Esophagus (tissue), 2 donors: ENCODE measurements around the gene WNT6. TPM values are rescaled to one million over a fixed set of nuclear protein-coding genes. Genes with fewer than 3 reads are reported as not detected.
"Not testable (repeated sequence)": the region's sequence is repeated elsewhere in the genome, so short reads cannot be mapped to it uniquely, and the experiment has no call there.

Experiments
- H3K27ac ChIP-seq, 2 donors: one replicate each; pipeline ENCODE4 v1.5.1; 2013; ENCODE audit warnings: low read depth in 2 of 2, mild to moderate bottlenecking in 2 of 2, inconsistent platforms in 1 of 2, low read length in 1 of 2, moderate library complexity in 1 of 2
- H3K27me3 ChIP-seq, 2 donors: one replicate each; pipeline ENCODE4 v1.6.1; 2013; ENCODE audit warnings: low read length in 2 of 2, control low read depth in 1 of 2, mild to moderate bottlenecking in 1 of 2; ENCODE audit not compliant: insufficient read depth in 2 of 2, control insufficient read depth in 1 of 2
- H3K36me3 ChIP-seq, 2 donors: one replicate each; pipeline ENCODE4 v1.6.1; 2013; ENCODE audit warnings: low read length in 1 of 2; ENCODE audit not compliant: control insufficient read depth in 2 of 2, insufficient read depth in 2 of 2
- H3K4me1 ChIP-seq, 2 donors: one replicate each; pipeline ENCODE4 v1.6.1; 2013; ENCODE audit warnings: low read length in 1 of 2; ENCODE audit not compliant: control insufficient read depth in 2 of 2, insufficient read depth in 2 of 2
- H3K4me3 ChIP-seq, 2 donors: one replicate each; pipeline ENCODE4 v1.5.1; 2013; ENCODE audit warnings: low read length in 2 of 2, mild to moderate bottlenecking in 2 of 2, low read depth in 1 of 2, moderate library complexity in 1 of 2
- H3K9me3 ChIP-seq, 2 donors: one replicate each; pipeline ENCODE4 v1.6.1; 2013; ENCODE audit warnings: mild to moderate bottlenecking in 2 of 2, low read depth in 1 of 2, low read length in 1 of 2, moderate library complexity in 1 of 2; ENCODE audit not compliant: control insufficient read depth in 2 of 2, insufficient read depth in 1 of 2
- WGBS, 2 donors: extraction: QIAGEN DNeasy Blood & Tissue Kit; methylation state at CpG; one replicate each; pipeline ENCODE4 v1.1.7; 2013; 5-methylcytosine and 5-hydroxymethylcytosine counted together
- polyA plus RNA-seq, 2 donors: library from polyadenylated mRNA; stranded (reverse); fragments of 200-250 nt; gene quantifications; one replicate each; pipeline ENCODE4 v1.2.3, GENCODE V29; 2013
- donor health status: healthy with polysubstance abuse.
- donor health status: Bipolar disorder and iron deficiency.

The WNT6 gene
- polyA plus RNA-seq, 2 donors, result 0.31 to 0.76 TPM

DNA sequence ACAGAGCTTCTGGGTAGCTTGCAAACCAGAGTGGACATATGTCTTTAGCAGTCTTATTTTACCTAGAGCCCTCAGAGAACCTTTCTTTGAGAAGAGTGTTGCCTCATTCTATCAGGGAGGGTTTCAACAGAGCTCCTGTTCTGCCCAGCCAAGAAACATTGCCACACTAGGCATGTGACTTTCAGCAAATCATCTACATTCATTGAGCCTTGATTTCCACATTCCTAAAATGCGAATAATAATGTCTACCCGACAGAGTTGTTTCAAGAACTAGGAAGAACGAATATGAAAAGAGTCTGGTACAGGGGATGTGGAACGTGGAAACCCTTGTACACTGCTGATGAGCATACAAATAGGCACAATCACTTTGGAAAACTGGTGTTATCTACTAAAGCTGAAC lies 20.2 kb upstream of the WNT6 start:
- WGBS, 2 donors, result 65 to 68% methylated on average over 4 of the region's 4 CpGs
- Histone ChIP-seq H3K9me3 (no peaks in the 10 kb centered on the region), H3K27me3 (no peaks in the 10 kb centered on the region), H3K4me1 (no peaks in the 10 kb centered on the region), H3K36me3 (no peaks in the 10 kb centered on the region), H3K27ac (no peak overlapping the region), H3K4me3 (no peak overlapping the region)

DNA sequence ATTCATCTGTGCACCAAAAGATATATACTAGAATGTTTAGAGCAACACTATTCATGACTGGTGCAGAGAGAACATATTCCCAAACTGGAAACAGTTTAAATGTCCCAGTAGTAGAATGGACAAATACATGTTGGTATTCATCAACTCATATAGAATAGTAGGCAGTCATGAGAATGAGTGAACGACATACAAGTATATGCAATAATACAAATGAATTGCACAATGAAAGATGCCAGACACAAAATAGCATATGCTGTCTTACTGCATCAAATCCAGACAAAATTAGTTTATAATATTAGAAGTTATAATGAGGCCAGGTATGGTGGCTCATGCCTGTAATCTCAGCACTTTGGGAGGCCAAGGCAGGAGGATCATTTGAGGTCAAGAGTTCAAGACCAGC lies 19.7 kb upstream of the WNT6 start:
- Histone ChIP-seq H3K27me3 (no peaks in the 10 kb centered on the region), H3K4me1 (no peaks in the 10 kb centered on the region), H3K36me3 (no peaks in the 10 kb centered on the region), H3K9me3 (no peaks in the 10 kb centered on the region), H3K4me3 (no peak overlapping the region), H3K27ac (no peak overlapping the region)
- 87 to 89% methylated on average over 1 of the region's 1 CpG for WGBS, 2 donors

GRCh38 chr2:218844334-218844733 lies 15.3 kb upstream of the WNT6 start:
- not testable (repeated sequence) for H3K4me3 ChIP-seq, H3K27ac ChIP-seq, H3K4me1 ChIP-seq, H3K27me3 ChIP-seq, H3K9me3 ChIP-seq, H3K36me3 ChIP-seq
- WGBS, 2 donors, result 84 to 86% methylated on average over 5 of the region's 5 CpGs

DNA sequence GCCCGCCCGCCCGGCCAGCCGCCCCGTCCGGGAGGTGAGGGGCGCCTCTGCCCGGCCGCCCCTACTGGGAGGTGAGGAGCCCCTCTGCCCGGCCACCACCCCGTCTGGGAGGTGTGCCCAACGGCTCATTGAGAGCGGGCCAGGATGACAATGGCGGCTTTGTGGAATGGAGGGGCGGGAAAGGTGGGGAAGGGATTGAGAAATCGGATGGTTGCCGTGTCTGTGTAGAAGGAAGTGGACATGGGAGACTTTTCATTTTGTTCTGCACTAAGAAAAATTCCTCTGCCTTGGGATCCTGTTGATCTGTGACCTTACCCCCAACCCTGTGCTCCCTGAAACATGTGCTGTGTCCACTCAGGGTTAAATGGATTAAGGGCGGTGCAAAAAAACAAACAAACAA lies 12.6 kb upstream of the WNT6 start:
- H3K36me3 ChIP-seq, H3K27ac ChIP-seq, H3K4me1 ChIP-seq, H3K9me3 ChIP-seq, H3K27me3 ChIP-seq, H3K4me3 ChIP-seq: not testable (repeated sequence)
- WGBS, 2 donors, result 74 to 83% methylated on average over 14 to 18 of the region's 18 CpGs

GRCh38 chr2:218849721-218850120 lies 9.9 kb upstream of the WNT6 start:
- Histone ChIP-seq H3K27me3 (no peaks in the 10 kb centered on the region), H3K4me3 (no peak overlapping the region), H3K4me1 (no peaks in the 10 kb centered on the region), H3K27ac (no peak overlapping the region), H3K9me3 (no peaks in the 10 kb centered on the region), H3K36me3 (no peaks in the 10 kb centered on the region)
- WGBS, 2 donors, result 45 to 65% methylated on average over 7 of the region's 7 CpGs

DNA sequence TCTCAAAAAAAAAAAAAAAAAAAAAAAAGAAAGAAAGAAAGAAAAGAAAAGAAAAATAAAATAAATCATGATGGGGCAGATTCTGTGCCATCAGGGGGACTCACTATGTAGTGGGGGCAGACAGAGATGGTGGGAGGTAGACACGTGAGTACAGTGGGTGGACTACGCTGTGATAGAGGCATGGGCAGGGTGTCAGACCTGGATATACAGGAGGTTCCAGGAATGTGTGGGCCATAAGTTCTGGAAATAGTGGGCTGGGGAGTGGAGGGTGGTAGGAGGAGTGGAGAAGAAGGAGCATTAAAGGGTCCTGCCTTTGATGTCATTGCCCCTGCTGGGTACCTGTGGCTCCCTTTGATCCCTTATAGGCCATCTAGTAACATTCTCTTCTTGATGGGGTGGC lies 8.8 kb upstream of the WNT6 start:
- no peaks in the 10 kb centered on the region for H3K4me1 ChIP-seq
- no peaks in the 10 kb centered on the region for H3K36me3 ChIP-seq
- peaks cover 0 to 3% of the 10 kb centered on the region in 2 donors for H3K27me3 ChIP-seq
- H3K27ac ChIP-seq, result no peak overlapping the region
- 78 to 84% methylated on average over 2 of the region's 2 CpGs for WGBS, 2 donors
- H3K9me3 ChIP-seq, result no peaks in the 10 kb centered on the region
- H3K4me3 ChIP-seq, result no peak overlapping the region

DNA sequence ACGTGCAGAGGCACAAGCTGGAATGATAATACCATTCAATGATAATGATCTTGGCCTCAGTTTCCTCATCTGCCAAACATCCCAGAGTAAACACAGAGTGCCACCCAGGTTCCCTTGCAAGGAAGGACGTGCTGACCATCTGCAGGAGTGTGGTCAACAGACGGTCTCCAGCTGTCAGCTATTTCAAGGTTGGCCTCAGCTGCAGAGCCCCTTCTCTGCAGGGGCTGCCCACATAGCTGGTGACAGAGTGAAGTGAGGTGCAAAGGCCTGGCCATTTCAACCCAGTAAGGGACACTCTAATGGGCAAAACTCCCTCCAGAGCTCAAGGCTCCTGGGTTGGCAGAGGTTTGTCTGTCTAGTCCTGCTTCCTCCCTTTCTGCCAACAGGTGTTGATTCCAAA lies 8.3 kb upstream of the WNT6 start:
- Histone ChIP-seq H3K27me3 (peaks cover 0 to 3% of the 10 kb centered on the region in 2 donors), H3K27ac (no peak overlapping the region), H3K36me3 (no peaks in the 10 kb centered on the region), H3K4me3 (no peak overlapping the region), H3K4me1 (no peaks in the 10 kb centered on the region), H3K9me3 (no peaks in the 10 kb centered on the region)
- WGBS, 2 donors, result 42 to 45% methylated on average over 3 of the region's 3 CpGs

DNA sequence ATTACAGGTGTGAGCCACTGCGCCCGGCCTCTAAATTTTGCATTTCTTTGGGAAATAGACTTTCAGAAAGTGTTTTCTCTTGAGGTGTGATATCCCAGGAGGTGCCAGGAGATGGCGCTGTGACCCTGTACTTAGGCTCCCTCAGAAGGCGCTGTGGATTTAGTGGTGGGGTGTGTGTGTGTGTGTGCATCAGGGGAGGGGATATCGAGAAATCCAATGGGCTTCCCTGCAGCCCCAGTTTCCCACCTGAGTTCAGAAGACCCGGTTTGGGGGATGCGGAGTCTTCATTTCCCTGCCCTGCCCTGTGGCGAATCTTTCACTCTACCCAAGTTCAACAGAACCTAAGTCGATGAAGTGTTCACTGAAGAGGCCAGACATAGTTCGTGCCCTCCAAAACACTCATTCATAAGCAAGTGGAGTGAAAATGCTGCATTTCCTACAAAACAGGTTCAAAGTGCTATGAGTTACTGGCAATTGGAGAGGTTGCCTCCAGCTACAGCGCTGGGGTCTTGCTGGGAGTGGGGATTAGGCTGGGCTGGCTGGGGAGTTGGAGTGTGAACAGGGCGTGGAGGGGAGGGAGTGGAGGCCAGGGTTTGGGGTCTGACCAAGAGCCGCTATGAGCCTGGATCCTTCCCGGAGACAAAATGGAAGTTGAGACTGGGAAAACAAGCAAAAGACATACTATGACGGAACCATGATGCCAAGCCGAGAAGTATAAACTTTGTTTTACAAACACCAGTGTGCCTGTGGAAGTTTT lies 6.5 kb upstream of the WNT6 start:
- no peak overlapping the region for H3K27ac ChIP-seq
- peaks cover 0 to 4% of the 10 kb centered on the region in 2 donors for H3K27me3 ChIP-seq
- WGBS, 2 donors, result 19 to 22% methylated on average over 16 of the region's 16 CpGs
- H3K4me1 ChIP-seq, result no peaks in the 10 kb centered on the region
- no peaks in the 10 kb centered on the region for H3K36me3 ChIP-seq
- no peak overlapping the region for H3K4me3 ChIP-seq
- H3K9me3 ChIP-seq, result no peaks in the 10 kb centered on the region

DNA sequence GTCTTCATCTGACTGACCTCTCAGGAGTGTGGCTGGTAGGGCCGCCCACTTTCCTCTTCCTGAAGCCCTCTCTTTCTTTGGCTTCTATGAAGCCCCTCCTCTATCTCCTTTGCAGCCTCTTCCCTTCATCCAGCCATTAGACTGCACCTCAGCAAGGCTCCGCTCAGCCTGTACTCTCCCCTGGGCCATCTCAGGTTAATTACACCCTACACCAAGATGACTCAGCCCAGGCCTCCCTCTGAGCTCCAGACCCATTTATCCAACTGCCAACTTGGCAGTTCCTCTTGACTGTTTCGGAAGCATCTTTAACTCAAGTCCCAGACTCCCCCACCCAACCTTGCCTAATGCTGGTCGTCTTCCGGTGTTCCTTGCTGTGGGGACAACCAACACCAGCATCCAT lies 5.8 kb upstream of the WNT6 start:
- WGBS, 2 donors, result 28% methylated on average over 5 of the region's 5 CpGs
- H3K36me3 ChIP-seq, result no peaks in the 10 kb centered on the region
- H3K27ac ChIP-seq, result no peak overlapping the region
- H3K4me3 ChIP-seq, result no peak overlapping the region
- no peaks in the 10 kb centered on the region for H3K4me1 ChIP-seq
- H3K27me3 ChIP-seq, result peaks cover 0 to 11% of the 10 kb centered on the region in 2 donors
- no peaks in the 10 kb centered on the region for H3K9me3 ChIP-seq

GRCh38 chr2:218854860-218855259 lies 4.7 kb upstream of the WNT6 start:
- Histone ChIP-seq H3K36me3 (no peaks in the 10 kb centered on the region), H3K27ac (no peak overlapping the region), H3K27me3 (peaks cover 0 to 11% of the 10 kb centered on the region in 2 donors), H3K9me3 (no peaks in the 10 kb centered on the region), H3K4me1 (peaks cover 0 to 2% of the 10 kb centered on the region in 2 donors), H3K4me3 (no peak overlapping the region)
- 50 to 68% methylated on average over 5 of the region's 5 CpGs for WGBS, 2 donors
